HG03565 (cell line): ENCODE measurements around the gene CORO7.

Source experiments
- ATAC-seq: cut with Tn5 transposase; IDR thresholded peaks from one replicate; pipeline ENCODE4 v1.9.1; 2021; ENCODE audit warnings: mild to moderate bottlenecking, moderate library complexity; ENCODE audit not compliant: unreplicated experiment

Gene CORO7

DNA sequence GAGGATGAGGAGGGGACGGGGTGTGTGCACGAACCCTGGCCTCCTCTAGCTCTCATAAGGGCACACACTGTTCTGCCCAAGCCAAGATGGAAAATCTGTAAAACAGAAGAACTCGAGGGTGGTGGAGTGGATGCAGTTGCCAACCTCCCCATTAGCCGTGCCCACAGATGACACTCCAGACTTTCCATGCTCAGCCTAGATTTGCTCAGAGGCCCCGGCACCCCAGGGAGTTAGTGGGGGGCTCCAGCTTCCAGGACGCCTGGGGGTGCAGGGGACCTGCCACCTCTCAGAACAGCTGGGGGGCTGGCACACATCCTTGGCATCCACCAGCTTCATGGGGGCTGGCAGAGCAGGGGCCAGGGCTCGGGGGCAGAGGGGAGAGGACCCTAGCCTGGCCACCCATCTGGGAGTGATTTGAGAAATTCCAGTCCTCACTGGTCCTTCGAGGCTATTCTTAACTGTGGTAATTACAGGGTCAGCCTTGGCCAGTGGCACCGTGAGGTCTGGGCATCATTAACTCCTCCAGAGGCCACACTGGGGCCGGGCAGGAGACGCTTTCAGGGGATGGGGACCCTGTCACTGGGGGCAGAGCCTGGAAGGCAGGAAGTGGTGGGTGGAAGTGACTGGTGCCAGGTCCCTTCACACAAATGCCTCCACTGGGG is 30.5 kb downstream of the CORO7 start:
- no peak for ATAC-seq

DNA sequence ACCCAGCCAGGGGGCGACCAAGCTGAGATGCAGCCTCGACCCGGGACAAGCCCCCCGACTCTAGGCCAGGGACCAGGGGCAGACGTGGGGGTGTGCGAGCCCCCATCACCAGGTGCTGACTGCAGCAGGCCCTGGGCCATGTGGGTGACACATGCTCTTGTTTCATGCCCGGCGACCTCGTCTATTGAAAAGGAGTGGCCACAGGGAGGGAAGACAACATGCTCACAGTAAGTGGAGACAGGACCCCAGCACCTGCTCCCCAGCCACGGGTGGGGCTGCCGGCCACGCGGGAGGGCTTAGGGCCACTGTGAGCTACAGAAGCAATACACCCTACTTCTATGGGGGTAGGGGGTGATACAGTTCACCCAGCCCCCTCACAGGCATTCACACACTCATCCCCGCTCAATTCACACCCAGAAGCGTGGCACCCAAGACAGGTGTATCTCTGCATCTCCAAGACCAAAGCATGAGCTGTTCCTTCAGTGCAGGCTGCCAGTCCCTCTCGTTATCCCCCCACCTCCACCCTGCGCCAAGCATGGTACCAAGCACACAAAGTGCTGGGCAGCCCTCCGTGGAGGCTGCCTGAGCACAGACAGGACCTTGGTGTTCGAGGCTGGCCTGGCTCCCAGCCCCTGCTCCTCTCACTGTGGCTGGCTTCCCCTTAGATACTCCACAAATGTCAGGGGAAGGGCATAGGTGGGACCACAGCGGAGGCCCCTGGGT is 31.2 kb downstream of the CORO7 start:
- ATAC-seq = no peak

DNA sequence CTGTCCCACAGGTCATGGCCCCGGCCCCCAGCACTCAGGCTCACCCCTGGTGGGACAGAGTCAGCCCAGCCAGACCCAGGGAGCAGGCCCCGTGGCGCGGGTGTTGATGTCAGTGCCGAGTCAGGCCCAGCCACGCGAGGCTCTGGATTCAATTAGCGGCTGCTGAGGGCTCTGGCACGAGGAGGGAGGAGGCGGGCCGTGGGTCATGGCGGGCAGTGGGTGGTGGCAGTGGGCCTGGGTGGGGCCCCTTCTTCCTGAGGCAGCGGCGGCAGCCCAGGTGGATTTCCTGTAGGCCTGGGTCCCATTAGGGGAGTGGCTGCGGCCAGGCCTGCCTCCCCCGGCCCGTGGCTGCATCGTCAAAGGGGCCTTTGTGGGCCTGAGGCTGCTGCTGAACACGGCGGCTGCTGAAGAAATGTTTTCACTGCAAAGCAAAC is 31.9 kb downstream of the CORO7 start:
- ATAC-seq = no peak

DNA sequence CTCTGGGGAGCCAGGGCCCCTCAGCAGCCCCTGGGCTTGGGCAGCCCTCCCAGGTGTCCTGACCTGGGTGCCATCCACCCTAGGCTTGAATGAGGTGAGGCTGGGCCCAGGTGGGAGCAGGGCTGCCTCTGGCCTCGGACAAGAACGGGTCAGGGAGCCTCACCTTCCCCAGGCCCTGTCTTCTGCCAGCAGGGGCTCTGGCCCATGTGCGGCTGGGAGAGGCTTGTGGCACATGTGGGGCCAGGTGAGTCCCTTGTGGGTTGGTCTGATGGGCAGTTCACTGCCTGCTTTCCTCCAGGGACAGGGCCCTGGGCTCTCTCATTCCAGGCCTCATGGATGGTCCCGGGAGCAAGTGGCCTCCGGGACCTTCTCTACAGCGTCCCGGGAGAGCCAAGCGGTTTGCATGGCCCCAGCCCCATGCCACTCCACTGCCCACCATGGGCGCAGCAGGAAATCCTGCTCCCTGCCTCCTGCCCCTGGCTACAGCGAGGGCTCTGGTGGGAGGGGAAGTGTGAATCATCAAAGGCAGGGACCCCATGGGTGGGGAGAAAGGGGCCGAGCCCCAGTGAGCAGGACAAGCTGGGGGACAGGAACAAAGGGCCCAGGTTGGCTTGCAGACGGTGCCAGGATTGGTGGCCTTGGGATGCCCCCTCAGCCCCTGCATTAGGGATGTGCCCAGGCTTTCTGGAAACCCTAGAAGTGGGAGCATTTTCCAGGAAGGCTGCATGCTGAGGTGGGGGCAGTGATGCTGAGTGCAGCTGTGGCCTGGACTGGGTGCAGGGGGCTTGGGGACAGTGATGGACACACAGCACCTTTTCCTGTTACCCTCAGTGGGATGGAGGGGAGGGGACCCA is 32.6 kb downstream of the CORO7 start:
- no peak for ATAC-seq

DNA sequence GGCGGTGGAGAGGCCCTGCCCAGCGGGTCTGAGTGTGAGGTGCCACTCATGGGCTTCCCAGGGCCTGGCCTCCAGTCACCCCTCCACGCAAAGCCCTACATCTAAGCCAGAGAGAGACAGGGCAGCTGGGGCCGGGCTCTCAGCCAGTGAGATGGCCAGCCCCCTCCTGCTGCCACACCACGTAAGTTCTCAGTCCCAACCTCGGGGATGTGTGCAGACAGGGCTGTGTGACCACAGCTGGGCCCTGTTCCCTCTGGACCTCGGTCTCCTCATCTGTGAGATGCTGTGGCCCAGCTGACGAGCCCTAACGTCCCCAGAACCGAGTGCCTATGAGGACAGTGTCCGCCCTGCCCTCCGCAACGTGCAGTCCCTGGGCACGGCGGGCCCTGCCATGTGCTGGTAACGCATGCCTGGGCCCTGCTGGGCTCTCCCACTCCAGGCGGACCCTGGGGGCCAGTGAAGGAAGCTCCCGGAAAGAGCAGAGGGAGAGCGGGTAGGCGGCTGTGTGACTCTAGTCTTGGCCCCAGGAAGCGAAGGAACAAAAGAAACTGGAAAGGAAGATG is 33.5 kb downstream of the CORO7 start:
- ATAC-seq = no peak

DNA sequence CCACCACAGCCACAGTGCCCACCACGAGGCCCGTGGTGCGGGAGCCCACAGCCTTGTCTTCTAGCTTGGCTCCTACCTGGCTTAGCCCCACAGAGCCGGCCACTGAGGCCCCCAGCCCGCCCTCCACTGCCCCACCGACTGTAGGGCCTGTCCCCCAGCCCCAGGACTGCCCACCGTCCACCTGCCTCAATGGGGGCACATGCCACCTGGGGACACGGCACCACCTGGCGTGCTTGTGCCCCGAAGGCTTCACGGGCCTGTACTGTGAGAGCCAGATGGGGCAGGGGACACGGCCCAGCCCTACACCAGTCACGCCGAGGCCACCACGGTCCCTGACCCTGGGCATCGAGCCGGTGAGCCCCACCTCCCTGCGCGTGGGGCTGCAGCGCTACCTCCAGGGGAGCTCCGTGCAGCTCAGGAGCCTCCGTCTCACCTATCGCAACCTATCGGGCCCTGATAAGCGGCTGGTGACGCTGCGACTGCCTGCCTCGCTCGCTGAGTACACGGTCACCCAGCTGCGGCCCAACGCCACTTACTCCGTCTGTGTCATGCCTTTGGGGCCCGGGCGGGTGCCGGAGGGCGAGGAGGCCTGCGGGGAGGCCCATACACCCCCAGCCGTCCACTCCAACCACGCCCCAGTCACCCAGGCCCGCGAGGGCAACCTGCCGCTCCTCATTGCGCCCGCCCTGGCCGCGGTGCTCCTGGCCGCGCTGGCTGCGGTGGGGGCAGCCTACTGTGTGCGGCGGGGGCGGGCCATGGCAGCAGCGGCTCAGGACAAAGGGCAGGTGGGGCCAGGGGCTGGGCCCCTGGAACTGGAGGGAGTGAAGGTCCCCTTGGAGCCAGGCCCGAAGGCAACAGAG is 34.2 kb downstream of the CORO7 start:
- no peak for ATAC-seq

DNA sequence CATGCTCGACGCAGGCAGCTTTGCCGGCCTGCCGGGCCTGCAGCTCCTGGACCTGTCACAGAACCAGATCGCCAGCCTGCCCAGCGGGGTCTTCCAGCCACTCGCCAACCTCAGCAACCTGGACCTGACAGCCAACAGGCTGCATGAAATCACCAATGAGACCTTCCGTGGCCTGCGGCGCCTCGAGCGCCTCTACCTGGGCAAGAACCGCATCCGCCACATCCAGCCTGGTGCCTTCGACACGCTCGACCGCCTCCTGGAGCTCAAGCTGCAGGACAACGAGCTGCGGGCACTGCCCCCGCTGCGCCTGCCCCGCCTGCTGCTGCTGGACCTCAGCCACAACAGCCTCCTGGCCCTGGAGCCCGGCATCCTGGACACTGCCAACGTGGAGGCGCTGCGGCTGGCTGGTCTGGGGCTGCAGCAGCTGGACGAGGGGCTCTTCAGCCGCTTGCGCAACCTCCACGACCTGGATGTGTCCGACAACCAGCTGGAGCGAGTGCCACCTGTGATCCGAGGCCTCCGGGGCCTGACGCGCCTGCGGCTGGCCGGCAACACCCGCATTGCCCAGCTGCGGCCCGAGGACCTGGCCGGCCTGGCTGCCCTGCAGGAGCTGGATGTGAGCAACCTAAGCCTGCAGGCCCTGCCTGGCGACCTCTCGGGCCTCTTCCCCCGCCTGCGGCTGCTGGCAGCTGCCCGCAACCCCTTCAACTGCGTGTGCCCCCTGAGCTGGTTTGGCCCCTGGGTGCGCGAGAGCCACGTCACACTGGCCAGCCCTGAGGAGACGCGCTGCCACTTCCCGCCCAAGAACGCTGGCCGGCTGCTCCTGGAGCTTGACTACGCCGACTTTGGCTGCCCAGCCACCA is 35.1 kb downstream of the CORO7 start:
- ATAC-seq = no peak

DNA sequence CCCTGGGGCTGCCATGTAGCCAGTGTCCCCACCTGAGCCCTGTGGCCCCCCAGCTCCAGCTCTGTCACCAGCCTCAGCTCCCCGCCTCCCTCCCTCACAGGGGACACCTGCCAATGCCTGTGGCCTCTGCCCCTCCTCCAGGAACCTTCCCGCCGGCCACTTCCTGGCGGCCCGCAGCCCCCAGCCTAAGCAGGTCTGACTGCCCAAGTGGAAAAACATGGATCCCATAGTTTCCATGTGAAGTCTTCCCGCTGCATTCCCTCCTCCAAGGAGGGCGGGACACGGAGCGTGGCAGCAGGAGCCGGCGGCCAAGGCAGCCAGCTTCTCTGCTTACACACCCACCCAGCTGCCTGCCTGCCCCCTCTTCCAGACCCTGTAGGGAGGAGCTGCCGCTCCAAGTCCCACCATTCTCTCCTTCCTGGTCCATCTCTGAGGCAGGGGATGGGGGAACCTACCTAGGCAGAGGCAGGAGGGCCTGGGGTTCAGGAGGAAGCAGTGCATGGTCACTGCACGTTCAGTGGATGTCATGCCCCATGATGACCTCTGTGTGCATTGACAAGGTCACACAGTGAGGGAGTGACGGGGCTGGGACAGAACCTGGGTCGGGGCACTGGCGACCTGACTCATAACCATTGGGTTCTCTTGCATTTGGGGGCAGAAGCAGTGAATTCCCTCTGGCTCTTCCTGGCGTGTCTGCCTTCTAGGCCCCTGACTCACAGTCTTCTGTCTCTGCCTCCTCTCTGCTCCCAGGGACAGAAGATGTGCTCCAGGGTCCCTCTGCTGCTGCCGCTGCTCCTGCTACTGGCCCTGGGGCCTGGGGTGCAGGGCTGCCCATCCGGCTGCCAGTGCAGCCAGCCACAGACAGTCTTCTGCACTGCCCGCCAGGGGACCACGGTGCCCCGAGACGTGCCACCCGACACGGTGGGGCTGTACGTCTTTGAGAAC is 36.0 kb downstream of the CORO7 start:
- no peak for ATAC-seq

DNA sequence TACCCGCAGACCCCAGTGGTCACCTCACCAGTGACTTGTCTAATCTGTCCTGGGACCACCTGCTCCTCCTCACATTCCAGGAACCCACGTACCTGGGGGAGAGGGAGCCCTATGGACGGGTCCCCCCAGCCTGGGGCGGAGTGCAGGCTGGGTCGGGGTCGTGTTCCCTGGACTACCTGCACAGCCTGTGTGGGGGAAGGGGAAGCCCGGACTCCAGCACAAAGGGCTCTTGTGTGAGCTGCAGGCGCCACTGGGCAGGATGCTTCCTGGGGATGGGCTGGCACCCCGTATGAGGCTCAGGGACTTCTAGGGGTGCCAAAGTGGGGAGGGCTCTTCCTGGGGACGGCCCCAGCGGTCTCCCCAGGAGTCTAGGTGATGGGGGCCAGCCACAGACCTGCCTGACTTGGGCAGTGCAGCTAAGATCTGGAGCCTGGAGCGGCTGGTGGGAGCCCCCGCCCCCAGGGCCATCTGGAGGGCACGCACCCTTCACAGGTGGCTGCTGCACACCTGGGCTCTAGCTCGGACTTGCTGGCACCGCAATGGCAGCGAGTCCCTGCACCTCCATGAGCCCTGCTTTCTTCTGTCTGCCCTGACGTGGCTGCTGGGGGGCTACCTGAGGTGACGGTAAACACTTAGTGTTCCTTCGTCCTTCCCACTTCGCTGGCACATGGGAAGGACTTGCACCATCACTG is 37.3 kb downstream of the CORO7 start:
- ATAC-seq = no peak

DNA sequence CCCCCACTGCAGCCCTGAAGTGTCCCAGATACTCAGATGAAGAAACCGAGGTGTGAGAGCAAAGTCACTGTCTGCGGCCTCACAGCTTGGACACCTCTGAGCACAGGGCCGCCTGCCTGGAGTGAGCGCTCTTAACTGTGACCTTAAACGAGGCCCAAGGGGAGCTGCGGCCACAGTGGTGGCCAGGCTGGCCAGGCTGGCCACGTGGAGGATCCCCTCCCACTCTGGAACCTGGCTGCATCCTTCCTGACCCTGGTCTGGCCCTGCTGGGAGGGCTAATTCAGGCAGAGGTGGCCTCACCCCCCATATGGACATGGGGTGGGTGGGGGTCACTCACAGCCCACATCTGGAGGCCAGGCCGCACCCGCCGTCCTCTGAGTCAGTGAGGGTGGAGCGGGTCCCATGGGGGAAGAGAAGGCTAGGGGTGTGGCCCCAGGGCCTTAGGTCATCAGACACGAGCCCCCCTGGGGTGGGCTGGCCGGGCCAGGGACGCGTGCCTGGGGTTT is 38.2 kb downstream of the CORO7 start:
- no peak for ATAC-seq

DNA sequence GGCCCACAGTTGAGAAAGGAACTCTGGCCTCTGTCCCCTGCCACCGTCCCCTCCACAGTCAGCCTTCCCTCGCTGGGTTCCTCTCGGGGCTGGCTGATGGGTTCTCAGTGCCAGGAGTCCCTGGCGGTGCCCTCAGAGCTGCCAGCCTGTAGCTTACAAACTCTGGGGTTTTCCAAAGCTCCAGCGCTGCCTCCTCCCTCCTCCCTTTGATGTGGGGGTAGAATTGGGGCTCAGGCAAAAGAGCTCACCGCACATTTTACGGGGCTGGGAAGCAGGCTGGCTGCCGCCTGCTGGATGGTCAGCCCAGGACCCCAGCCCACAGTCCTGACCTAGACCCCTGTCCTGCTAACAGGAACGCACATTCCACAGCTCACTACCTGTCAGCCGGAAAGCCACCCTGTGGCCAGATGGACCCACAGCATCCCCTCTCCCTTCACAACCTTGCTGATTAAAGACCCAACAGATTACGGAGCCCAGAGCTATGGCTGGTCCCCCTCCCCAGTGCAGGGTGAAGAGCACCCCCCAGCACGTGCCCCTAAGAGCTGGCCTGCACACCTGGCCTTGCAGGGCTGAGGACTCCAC is 38.7 kb downstream of the CORO7 start:
- no peak for ATAC-seq

DNA sequence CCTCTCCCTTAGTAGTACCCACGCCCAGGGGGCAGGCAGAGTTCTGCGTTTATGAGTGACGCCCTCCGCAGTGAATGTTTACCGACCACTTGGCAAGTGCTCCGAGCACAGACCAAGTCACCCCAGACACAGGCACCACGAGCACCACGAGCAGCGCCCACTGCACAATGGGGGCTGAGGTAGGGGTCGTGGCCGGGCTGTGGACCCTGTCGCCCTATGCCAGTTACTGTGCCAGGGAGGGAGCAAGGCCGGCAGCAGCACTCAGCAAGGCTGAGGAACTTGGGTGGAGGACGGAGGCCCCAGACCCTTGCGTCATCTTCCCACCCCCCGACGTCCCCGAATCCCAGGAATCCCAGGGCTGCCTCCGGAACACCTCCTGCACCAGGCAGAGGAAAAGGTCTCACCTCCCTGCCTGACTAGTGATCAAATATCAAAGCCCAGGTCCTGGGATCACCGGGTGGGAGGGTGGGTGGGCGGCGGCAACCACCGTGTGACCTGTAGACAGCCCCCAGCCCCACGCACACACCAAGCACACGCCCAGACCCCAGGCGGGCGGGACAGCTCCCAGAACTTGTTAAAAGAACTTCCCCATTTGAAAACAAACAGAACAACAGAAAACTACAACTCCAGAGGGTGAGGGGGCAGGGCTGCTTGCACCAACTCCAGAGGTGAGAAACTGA is 39.4 kb downstream of the CORO7 start:
- no peak for ATAC-seq

DNA sequence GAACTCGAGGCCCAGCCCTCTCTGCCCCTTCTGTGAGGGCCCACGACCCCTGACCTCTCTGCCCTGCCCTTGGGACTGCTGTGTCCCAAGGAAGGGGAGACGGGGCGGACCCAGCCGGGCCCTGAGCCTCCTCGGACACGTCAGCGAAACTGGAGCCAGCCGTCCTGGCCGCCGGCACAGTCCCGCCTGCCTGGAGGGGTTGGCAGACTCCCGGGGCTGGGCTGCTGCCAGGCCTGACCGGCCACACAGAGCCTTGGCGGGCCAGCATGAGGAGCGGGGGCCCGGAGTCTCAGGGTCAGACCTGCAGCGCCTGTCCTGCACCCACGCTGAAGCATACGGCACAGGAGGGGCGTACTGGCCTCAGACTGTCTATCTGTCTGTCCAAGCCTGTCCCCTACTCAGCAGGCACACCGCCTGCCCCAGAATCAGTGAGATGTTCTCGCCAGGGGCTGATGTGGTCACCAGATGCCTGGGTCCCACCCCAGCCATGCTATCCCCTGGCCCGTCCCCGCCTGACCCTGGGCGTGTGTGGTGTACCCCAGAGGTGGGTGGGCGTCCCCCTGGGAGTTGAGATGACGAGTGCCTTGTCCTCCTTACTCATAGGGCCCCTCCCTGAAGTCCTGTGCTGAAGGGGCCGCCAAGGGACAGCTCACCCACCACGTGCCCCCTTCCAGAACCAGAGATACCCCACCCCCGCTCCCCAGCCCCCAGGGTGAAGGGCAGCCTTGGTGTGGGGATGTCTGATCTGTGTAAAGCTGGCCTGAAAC is 40.1 kb downstream of the CORO7 start:
- ATAC-seq = no peak

DNA sequence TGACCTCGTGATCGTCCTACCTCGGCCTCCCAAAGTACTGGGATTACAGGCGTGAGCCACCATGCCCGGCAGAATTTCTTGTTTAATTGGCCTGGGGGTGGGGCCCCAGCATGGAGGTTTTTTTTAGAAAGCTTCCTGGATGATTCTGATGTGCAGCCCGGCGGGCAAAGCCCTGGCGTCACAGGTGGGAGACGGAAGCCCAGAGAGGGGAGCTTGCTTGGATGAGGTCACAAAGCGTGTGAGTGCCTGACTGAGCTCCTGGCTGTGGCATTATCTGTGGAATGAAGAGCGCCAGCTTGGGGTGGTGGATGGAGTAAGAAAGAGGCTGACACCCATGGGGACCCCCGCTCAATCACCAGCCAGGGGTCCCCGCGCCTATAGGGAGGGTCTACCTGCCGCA is 40.7 kb downstream of the CORO7 start:
- no peak for ATAC-seq

DNA sequence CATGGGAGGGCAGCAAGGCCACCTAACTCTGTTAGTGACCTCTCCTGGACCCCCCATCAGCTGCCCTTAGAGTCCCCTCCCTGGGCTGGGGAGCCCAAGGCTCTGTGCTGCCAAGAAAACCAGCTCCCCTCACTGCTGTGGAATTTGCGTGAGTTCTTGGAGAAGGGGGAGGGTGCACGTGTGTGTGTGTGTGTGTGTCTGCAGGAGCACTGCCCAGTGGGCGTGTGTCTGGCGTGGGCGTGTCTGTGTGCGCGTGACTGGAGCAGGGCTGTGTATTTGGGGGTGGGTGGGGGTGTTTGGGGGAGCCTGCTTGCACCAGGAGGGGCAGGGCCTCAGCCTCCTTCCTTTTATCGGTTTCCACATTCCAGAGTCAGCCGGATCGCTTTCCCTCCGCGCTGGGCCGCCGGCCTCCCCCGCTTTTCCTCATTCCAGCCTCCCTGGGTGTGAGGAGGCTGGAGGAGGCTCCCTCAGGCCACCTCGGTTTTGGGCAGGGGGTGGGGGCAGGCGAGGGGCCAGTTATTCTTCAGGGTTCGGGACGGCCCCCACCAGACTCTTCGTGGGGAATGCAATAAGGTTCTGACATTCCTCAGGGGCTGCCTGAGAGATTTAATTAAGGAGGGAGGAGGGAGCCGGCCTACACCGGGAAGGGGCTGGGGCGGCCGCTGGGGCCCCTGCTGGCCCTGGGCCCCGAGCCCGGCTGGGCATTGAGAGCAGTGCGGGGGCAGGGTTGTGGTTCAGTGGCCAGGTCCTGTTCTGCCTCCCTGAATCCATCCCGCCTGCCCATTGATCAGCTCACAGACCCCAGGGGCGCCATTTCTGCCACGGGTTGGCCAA is 42.3 kb downstream of the CORO7 start:
- ATAC-seq = no peak
